GM19351 (cell line): Measurements from ENCODE around the gene SIPA1L3.

Experiments
- ATAC-seq: cut with Tn5 transposase; IDR thresholded peaks from one replicate; pipeline ENCODE4 v1.9.1; 2021; ENCODE audit warnings: mild to moderate bottlenecking, moderate library complexity; ENCODE audit not compliant: unreplicated experiment

The SIPA1L3 gene

DNA sequence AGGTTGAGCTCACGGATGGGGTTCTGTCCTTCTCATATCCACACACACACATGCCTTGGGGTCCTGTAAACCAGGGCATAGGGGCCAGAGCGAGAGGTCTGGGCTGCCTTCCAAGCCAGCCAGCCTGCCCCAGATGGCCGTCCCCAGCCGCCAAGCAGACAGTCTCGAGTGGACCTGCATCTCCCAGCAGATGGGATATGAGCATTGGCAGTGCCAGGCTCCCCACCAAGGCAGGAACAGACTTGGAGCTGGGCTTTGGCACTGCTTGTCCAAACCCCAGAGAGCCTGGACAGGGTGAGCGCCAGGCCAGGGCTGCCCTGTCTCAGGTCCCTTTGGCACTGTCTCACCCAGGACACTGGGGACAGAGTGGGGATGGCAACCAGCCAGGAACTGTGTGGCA is 186.6 kb downstream of the SIPA1L3 start:
- ATAC-seq, result no peak

DNA sequence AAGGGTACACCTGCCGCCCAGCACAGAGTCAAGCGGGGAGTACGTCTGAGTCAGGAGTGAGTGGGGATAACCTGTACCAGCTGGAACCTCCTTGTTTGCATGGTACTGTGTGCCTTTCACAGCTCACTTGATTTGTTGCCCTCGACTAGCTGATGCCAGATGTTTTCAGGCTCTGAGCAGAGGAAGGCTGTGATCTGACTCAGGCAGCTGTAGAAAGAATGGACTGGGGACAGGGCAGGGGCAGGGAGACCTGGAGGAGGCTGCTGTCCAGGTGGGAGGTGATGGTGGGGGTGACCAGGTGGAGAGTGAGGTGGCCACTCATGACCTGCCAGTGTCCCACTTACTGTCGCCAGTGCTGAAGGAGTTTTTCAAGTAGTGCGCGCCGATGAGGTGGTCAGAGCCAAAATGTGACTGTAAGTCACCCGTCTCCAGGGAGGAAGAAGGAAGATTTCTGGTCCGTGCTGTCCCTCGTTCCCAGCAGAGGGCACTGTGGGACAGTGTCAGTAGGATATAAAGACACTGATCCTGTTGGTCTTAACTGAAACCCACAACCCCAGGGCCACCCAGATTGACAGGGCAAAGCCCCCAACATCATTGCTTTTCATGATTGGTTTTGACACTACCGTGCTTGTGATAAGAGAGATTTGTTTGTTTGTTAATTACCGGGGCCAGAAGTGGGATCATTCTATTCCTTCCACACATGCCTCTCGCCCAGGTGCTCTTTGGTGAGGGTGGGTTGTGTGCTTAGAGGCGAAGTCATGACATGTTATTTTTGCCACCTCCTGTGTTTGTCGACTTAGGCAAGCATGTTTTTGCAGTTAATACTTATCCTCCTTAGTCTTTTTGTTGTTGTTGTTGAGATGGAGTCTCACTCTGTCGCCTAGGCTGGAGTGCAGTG is 188.7 kb downstream of the SIPA1L3 start:
- ATAC-seq, result no peak

DNA sequence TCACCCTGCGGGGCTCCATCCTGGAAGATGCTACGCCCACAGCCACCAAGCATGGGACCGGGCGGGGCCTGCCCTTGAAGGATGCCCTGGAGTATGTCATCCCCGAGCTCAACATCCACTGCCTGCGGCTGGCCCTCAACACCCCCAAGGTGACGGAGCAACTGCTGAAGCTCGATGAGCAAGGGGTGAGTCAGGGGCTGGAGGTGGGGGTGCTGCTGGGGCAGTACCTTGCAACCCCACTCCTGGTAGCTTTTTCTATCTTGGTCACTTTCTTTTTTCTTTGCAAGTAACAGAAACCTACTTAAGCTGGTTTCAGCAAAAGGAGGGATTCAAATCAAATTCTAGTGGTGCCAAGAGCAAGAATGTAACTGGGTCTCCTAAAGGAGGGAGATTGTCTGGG is 193.0 kb downstream of the SIPA1L3 start:
- ATAC-seq, result no peak

DNA sequence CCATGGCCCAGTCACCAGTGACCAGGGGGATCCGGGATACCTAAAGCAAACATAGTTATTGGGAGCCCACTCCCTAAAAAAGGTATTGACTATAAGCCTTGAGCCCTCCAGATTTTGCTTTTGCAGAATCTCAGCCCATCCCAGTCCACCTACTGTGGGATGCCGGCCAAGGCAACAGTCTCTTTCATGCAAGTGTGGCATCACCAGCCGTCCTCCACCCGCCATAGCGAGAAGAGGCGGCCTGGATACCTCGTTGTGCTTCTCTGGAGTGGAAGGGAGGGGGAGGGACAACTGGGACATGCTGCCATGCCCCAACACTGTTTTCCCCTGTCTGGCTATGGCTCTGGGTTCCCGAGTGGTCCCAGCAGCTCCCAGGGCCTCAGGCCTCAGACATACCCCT is 193.6 kb downstream of the SIPA1L3 start:
- ATAC-seq, result no peak

DNA sequence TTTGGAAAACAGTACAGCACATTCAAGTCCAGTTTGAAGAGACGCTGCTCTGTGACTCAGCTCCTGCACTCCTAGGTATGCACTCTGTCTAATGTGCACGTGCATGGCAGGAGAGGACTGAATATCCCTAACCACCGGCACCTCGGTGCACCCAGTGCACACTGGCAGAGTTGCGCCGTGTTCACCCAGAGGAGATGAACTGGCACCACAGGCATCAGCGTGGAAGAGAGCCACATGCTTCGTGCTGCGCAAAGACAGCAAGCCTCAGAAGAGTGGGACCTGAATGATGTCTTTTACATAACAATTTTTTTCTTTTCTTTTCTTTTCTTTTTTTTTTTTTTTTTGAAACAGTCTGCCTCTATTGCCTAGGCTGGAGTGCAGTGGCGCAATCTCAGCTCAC is 194.7 kb downstream of the SIPA1L3 start:
- ATAC-seq, result no peak

DNA sequence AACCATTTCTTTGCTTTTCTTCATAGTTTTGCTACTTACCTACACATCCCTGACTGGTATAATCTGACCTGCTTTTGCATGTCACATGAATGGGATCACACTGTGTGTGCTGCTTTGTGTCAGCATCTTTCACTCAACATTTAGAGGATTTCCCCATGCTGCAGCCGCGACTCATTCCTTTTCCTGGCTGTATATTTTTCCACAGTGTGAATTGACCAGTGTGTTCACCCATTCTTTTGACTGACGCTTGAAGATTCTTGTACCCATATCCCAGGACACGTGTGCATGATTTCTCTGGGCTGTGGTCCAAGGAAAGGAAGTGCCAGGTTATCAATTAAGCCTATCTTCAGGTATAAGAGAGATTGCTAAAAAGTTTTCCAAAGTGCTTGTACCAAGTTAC is 198.6 kb downstream of the SIPA1L3 start:
- ATAC-seq, result no peak

DNA sequence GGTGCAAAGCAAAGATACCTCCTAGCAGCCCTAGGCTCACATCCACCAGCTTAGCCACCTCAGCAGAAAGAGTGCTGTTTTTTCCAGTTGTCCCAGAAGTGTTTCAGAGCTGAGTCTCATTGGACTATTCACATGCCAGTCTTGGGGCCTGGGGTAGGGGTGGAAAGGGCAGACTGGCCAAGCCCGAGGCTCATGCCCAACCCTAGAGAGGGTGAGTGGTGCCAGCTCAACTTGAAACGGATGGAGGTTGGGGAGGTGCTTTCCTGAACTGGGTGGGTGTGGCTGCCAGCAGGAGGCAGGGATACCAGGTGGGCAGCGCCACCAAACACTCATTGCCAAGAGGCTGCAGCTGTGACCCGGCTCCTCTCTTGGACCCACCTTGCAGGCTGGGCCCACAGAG is 200.1 kb downstream of the SIPA1L3 start:
- ATAC-seq, result no peak

DNA sequence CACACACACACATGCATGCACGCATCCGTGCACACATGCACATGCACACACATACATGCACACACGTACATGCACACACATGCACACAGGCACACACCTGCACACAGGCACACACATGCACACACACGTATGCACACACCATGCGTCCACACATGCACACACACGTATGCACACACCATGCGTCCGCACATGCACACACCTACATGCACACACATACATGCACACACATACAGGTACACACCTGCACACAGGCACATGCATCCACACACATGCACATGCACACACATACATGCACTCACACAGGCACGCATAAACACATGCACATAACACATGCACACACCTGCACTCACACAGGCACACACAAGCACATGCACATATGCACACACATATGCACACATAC is 204.9 kb downstream of the SIPA1L3 start:
- ATAC-seq, result no peak

DNA sequence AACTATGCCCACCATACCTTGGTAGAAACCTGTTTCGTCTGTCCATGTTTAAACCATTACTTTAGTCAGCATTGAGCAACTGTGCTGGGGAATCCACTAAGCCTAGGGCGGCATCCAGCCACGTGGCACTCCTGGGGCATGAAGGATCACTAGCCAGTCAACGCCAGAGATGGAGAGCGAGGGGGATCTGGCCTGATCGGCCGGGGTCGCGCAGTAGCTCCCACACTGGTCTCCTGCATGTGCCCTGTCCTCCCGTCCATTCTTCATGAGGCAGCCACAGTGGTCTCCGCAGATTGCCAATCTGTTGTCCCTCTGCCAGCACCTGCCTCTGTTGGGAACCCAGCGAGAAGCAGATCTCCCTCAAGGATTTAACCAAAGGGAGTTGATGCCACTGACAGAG is 207.6 kb downstream of the SIPA1L3 start:
- no peak for ATAC-seq

DNA sequence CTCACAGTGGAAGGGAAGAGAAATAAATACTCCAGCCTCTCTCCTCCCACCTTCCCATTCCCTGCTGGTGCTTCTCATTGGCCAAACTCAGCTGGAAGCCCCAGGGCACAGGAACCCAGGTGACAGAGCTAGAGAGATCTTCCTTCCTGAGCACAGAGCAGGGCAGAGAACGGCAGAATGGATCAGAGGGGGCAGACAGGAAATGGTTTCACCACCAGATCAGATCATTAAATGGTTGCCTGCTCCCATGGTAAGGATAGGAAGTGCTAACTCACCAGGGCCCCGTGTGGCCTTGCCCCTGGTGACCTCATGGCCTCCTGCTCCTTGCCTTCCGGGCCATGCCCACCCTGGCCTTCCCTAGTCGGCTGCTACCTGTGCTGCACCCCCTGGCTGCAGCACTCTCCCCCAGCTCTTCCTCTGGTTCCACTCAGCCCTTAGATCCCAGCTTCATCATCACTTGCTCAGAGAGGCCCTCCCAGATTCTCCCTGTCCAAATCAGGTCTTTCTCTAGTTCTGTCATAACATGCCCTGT is 208.3 kb downstream of the SIPA1L3 start:
- no peak for ATAC-seq

DNA sequence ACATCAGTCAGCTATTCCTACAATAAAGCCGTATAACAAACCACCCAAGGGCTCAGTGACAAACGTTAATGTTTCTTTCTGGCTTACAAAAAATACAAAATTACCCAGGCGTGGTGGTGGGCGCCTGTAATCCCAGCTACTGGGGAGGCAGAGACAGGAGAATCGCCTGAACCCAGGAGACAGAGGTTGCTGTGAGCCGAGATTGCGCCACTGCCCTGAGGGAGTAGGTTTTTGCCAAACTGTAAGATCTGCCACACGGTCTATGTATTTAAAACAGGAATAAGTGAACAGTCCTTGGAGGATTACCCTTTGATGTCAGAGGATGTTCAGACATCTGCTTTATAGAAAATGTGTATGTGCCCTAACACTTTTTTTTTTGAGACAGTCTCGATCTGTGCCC is 211.2 kb downstream of the SIPA1L3 start:
- ATAC-seq, result no peak

DNA sequence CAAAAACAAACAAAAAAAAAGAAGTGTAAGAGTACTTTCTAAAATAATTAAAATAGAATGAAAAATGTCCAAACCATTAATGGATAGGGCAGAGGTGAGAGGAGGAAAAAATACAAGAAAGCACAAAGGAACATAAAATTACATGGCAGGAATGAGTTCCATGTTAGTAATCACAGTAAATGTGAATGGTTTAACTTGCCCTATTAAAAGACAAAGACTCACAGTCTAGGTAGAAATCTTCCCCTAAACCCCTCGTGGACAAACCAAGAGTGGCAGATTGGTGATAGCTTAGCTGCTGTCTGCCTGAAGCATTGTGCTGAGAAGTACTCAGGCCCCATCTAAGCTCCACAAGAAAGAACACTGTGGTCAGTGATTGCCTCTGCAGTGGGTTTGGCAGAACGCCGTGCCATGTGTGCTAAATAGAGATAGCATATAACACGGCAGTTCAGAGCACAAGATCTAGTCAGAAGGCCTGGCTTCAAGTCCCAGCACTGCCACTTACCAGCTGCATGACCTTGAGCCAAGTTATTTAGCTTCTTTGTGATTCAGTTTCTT is 213.5 kb downstream of the SIPA1L3 start:
- no peak for ATAC-seq

DNA sequence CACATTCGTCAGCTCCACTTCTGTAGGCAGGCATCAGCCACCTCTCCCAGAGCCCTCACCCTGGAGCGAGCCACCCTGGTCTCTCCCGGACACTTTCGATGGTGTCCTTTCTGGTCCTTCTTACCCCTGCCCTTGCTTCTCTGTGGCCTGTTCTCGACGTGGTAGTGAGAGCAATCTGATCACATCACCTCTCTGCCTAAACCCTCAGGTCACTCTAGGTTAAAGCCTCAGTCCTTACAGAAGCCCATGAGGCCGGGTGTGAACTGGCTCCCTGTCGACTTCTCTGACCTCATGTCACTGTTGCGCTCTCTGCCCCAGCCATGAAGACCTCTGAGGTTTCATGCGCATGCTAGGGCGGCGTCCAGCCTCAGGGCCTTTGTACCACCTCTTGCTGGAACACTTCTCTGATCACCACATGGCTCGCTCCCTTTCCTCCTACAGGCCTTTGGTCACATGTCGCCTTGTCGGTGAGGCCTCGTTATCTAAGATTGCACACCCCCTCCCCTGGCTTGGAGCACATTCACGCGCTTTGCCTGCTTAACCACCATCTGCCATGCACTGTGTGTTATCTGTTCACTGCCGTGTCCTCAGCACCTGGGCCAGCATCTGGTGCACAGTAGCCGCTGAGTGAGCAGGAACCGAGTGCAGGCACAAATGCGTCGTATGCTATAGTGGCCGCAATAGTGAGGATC is 215.5 kb downstream of the SIPA1L3 start:
- ATAC-seq, result no peak

DNA sequence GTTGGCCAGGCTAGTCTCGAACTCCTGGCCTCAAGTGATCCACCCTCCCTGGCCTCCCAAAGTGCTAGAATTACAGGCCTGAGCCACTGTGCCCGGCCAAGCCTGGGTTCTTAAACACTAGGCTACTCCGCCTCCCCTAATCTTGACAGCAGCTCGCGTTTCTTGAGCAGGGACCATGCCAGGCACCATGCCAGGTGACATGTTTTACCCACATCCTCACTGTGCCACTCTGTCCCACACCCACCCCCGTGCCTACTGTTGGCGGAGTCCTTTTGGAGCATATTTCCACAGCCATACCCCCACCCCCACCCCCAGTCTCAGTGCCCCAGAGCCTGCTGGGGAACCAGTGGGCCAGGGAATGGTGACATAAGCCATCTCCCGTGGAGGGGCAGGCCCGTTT is 218.2 kb downstream of the SIPA1L3 start:
- no peak for ATAC-seq

DNA sequence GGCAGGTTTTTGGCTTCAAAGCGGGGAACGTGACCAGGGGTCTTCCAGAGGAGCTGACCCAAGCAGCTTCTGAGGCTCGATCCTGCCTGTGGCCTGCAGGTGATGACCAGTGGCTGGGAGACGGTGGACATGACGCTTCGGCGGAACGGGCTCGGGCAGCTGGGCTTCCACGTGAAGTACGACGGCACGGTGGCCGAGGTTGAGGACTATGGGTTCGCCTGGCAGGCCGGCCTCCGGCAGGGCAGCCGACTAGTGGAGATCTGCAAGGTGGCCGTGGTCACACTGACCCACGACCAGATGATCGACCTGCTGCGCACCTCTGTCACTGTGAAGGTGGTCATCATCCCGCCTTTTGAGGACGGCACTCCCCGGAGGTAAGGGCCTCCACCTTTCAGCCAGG is 223.4 kb downstream of the SIPA1L3 start:
- ATAC-seq, result no peak

DNA sequence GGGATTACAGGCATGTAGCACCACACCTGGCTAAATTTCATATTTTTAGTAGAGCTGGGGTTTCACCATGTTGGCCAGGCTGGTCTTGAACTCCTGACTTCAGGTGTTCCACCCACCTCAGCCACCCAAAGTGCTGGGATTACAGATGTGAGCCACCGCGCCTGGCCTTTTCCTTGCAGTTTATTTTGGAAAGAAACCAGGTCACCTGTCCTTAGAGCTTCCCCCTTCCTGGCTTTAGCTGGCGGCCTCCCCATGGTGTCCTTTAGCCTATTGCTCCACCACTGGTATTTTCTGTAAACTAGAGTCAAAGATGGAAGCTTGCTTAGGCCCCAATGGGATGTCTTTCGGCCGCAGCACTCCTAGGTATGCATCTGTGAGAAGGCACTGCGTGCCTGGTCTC is 225.8 kb downstream of the SIPA1L3 start:
- ATAC-seq, result no peak

DNA sequence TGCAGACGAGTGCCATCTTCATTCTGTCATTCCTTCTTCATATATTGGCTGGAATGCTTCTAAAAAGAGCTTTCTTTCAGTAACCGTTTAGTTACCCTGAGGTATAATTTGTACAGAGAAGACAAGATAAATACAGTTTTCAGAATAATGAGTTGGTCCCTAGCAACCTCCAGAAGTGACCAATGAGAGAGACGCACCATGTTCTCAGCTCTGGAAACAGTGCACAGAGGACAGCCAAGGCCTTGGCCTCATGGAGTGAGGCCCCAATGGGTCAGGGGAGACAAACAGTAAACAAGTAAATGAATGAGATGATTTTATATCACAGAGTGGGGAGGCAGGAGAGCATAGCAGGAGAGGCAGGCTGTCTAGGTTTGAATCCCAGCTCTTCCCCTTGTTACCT is 226.3 kb downstream of the SIPA1L3 start:
- no peak for ATAC-seq

DNA sequence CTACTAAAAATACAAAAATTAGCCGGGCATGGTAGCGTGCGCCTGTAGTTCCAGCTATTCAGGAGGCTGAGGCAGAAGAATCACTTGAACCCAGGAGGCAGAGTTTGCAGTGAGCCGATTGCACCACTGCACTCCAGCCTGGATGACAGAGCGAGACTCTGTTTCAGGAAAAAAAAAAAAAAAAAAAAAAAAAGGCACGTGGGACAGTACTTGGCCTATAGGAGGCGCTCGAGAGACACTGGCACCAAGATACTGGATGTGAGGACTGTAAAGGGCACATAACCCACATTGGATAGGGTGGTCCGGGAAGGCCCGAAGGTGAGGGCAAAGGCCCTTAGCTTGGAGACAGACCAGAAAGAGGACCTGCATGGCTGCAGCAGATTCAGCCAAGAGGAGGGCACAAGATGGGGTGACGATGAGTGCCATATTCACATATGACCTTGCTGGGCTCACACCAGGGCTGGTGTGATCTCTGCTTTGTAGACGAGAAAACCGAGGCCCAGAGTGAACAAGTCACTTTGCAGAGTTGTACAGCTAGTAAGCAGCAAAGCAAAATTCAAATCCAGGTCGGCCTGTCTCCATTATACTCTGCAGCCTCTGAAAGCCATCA is 227.6 kb downstream of the SIPA1L3 start:
- no peak for ATAC-seq

DNA sequence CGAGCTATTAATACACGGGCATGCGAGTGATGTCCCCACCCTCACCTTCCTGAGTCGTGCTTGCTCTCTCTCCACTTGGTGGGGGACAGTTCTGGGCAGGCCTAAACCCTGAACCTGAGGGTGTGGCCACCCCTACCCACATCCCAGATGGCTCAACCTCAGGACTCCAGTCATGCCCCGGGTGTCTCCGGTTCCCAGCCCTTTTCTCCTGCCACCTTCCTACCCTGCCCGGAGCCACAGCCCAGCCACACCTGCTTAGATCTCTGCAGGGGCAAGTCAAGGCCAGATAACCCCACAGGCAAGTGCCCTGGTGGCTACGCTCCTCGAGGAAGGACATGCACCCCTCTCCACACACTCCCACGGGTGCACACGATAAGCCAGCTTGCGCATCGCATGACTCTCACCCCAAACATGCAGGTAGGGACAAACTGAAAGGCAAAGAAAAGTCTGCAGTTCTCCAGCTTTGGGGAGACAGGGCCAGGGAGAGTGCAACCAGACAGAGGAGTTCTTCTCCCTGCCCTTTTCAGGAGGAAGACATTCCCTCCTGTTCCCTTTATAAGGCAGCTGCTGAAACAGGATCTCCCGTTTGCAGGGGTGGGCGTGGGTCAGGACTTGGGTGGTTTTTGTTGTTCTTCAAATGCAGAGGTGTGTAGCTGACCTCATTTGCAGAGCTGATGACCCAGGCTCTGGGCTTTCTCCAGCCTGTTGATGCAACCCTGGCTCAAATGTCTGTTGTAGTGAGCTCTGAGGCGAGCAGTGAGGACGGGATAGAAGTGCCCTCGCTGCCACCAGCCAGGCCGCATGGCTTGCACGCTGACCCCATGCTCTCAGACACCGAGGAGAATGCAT is 228.4 kb downstream of the SIPA1L3 start:
- ATAC-seq, result no peak

DNA sequence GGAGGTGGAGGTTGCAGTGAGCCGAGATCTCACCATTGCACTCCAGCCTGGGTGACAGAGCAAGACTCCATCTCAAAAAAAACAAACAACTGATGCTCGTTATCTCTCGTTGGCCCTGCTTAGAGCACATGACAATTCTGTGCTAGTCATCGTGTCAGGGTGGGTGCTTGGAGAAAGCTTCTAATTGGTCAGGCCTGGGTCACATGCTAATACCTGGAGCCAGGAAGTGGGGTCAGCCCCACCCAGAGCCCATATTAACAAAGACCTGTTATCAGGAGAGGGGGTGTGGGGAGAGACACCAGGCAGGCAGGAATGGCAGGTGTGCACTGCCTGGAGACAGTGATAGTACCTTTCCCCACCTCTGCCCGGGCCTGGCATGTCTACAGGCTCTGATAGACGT is 232.1 kb downstream of the SIPA1L3 start:
- no peak for ATAC-seq

DNA sequence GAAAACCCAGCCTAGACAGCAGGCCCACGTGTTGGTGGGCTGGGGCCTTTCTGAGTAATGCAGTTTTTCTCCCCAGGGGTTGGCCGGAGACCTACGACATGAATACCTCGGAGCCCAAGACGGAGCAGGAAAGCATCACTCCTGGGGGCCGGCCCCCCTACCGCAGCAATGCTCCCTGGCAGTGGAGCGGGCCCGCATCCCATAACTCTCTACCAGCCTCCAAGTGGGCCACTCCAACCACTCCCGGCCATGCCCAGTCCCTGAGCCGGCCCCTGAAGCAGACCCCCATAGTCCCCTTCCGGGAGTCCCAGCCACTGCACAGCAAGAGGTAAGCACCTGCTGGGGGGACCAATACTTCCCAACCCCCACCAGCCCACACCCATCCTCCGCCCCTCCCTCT is 234.1 kb downstream of the SIPA1L3 start:
- no peak for ATAC-seq
